GM12892 (cell line): Measurements from ENCODE around the gene TCAF1.

Source experiments
- POLR2A ChIP-seq: IDR thresholded peaks from 2 replicates; pipeline ENCODE4 v1.6.1; 2011; ENCODE audit warnings: low read depth, low read length, control low read depth
- POLR2AphosphoS5 ChIP-seq: IDR thresholded peaks from 2 replicates; pipeline ENCODE4 v1.6.1; 2011; ENCODE audit warnings: low read depth, low read length, control low read depth

- TF ChIP-seq POLR2A (no peak), POLR2AphosphoS5 (no peak)
Observed at GRCh38 chr7:143891457-143891856, 10.5 kb downstream of the TCAF1 start.
